Stimulated activated CD4-positive, alpha-beta T cell treated with anti-CD3 and anti-CD28 coated beads, TNF-alpha, amount 100 ng/mL, for 24 hours (primary cell): ENCODE measurements around the gene SDC4.
"Not testable (repeated sequence)": the region's sequence is repeated elsewhere in the genome, so short reads cannot be mapped to it uniquely, and the experiment has no call there.

Experiments used
- DNase-seq, 3 experiments: peaks; one replicate each; pipeline ENCODE4 v3.0.0-alpha.2; 2020; ENCODE audit warnings: low read depth in 3 of 3

Gene SDC4

GRCh38 chr20:45363611-45364492, 15.6 kb upstream of the SDC4 start:
- no peak for DNase-seq

- DNase-seq: peak; percentile 97 to 99 (median 99)
Measured at GRCh38 chr20:45362804-45363610, 14.8 kb upstream of the SDC4 start, which contains the start of gene SYS1. Gene SYS1 (plus strand): TSS chr20:45363156. CDS start chr20:45363532, 376 bp downstream.

GRCh38 chr20:45361793-45362192, 13.6 kb upstream of the SDC4 start:
- DNase-seq: no peak

GRCh38 chr20:45359406-45360148, 11.4 kb upstream of the SDC4 start:
- no peak for DNase-seq

GRCh38 chr20:45359069-45359405, 10.8 kb upstream of the SDC4 start:
- no peak for DNase-seq

- no peak for DNase-seq
Measured at GRCh38 chr20:45358282-45359068, 10.3 kb upstream of the SDC4 start.

- DNase-seq: no peak
Measured at GRCh38 chr20:45355209-45356084, 7.2 kb upstream of the SDC4 start.

- DNase-seq: peak in 1 of 3 experiments; percentile 48
Measured at GRCh38 chr20:45354423-45355208, 6.4 kb upstream of the SDC4 start.

- DNase-seq: no peak
Measured at GRCh38 chr20:45353746-45354145, 5.5 kb upstream of the SDC4 start.

- DNase-seq: no peak
Measured at GRCh38 chr20:45352729-45353128, 4.5 kb upstream of the SDC4 start.

- not testable (repeated sequence) for DNase-seq
Measured at GRCh38 chr20:45350795-45351194, 2.6 kb upstream of the SDC4 start.

- DNase-seq: no peak
Measured at GRCh38 chr20:45350217-45350616, 2.0 kb upstream of the SDC4 start.

- DNase-seq: no peak
Measured at GRCh38 chr20:45347297-45347935, 808 bp downstream of the SDC4 start.

GRCh38 chr20:45346851-45347250, 1.4 kb downstream of the SDC4 start:
- no peak for DNase-seq

- DNase-seq: peak in 1 of 3 experiments; percentile 9
Measured at GRCh38 chr20:45346291-45346718, 1.9 kb downstream of the SDC4 start.

GRCh38 chr20:45345104-45345936, 2.9 kb downstream of the SDC4 start:
- DNase-seq: no peak

- no peak for DNase-seq
Measured at GRCh38 chr20:45344168-45344860, 3.9 kb downstream of the SDC4 start.
